GM13976 (cell line): ENCODE results near the gene DNASE1L3.
A peak's percentile ranks its signal among the peaks of the same experiment; 100 is the strongest.

Experiments
- DNase-seq: peaks from one replicate; pipeline ENCODE4 v3.0.0; 2012; ENCODE audit warnings: low spot score
- in situ Hi-C: fragments of 300-500 bp; cut with MboI; formaldehyde crosslinking; loops from one replicate; pipeline ENCODE4 v1.12.0; 2022; ENCODE audit warnings: low sequenced_read_pairs, mixed read lengths, inconsistent platforms; ENCODE audit not compliant: unreplicated experiment
- TF ChIP-seq, protein P1 (sequence below): IDR thresholded peaks from 2 replicates; pipeline ENCODE4 v1.5.1; 2012; ENCODE audit warnings: borderline replicate concordance, mild to moderate bottlenecking; ENCODE audit not compliant: insufficient read depth; ENCODE audit errors: extremely low read depth, missing control alignments, control extremely low read depth

The DNASE1L3 gene

GRCh38 chr3:58169371-58169770, 41.4 kb downstream of the DNASE1L3 start:
- TF ChIP-seq, protein P1, sequence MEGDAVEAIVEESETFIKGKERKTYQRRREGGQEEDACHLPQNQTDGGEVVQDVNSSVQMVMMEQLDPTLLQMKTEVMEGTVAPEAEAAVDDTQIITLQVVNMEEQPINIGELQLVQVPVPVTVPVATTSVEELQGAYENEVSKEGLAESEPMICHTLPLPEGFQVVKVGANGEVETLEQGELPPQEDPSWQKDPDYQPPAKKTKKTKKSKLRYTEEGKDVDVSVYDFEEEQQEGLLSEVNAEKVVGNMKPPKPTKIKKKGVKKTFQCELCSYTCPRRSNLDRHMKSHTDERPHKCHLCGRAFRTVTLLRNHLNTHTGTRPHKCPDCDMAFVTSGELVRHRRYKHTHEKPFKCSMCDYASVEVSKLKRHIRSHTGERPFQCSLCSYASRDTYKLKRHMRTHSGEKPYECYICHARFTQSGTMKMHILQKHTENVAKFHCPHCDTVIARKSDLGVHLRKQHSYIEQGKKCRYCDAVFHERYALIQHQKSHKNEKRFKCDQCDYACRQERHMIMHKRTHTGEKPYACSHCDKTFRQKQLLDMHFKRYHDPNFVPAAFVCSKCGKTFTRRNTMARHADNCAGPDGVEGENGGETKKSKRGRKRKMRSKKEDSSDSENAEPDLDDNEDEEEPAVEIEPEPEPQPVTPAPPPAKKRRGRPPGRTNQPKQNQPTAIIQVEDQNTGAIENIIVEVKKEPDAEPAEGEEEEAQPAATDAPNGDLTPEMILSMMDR, result no peak
- DNase-seq, result no peak
- in situ Hi-C loops, result no loop called here

- no peak for DNase-seq
- in situ Hi-C loops, result no loop called here
- TF ChIP-seq, protein P1, result no peak
Measured at GRCh38 chr3:58168498-58168897, 42.3 kb downstream of the DNASE1L3 start.

GRCh38 chr3:58167431-58168351, 43.1 kb downstream of the DNASE1L3 start:
- peak; percentile 87 for DNase-seq
- TF ChIP-seq, protein P1, result peak; percentile 77
- in situ Hi-C loops, result no loop called here

- in situ Hi-C loops, result no loop called here
- TF ChIP-seq, protein P1, result no peak
- no peak for DNase-seq
Measured at GRCh38 chr3:58164906-58165821, 45.6 kb downstream of the DNASE1L3 start.

DNA sequence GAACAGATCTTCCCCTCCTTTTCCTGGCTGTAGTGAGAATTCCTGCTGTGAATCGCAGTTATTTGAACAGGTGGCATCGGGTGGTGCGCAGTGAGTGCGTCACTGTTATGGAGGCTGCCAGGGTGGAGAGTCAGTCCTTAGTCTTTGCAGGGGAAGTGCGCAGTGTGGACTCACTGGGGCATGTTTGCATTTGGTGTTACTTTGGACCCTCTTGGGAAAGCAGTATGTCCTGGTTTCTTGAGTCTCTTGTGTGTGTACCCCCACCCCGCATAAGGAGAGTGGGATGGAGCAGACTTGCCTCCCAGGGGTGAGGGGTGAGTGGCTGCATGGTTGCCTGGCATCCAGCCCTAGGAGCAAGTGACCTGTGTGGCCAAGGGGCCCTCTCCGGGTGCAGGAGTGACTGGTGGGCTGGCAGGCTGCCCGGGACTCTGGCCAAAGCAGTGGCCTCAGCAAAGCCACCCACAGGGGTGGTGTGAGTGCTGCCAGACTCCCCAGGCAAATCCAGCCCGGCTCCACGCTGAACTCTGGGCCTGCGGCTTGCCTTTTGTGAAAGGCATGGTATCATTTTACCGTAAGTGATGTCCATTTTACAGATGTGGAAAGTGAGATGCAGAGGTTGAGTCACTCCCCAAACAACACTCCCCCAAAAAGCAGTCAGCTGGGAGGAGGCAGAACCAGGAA, 46.4 kb downstream of the DNASE1L3 start:
- TF ChIP-seq, protein P1, result no peak
- DNase-seq, result no peak
- in situ Hi-C loops, result no loop called here

DNA sequence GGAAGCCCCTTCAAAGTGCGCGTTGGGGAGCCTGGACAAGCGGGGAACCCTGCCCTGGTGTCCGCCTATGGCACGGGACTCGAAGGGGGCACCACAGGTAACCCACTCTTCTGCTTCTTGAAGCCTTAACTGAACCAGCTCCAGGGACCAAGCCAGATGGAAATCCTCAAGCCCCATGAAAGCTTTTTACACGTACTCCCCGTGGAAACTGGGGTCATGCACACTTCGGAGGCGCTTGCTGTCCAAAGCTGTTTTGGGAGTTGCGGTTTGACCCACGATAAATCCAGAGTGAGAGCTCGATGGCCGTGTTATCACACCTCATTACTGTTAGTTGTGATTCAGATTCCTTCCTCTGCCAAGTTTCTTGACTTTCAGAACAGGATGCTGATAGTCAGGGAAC, 47.5 kb downstream of the DNASE1L3 start:
- DNase-seq, result no peak
- TF ChIP-seq, protein P1, result no peak
- in situ Hi-C loops, result no loop called here
